Activated CD8-positive, alpha-beta T cell treated with anti-CD3 and anti-CD28 coated beads for 36 hours (primary cell): ENCODE measurements around the gene ADIG. TPM values are rescaled to one million over a fixed set of nuclear protein-coding genes. Genes with fewer than 3 reads are reported as not detected.
"Not testable (repeated sequence)": the region's sequence is repeated elsewhere in the genome, so short reads cannot be mapped to it uniquely, and the experiment has no call there.

ENCODE experiments used
- ATAC-seq: fragments of 200-7000 bp; cut with Tn5 transposase; one replicate; pipeline ENCODE4 v1.10.0; 2021; ENCODE audit warnings: mild to moderate bottlenecking, moderate library complexity
- CTCF ChIA-PET: fragments of 350-600 bp; sonication (Branson Sonifier 250); formaldehyde crosslinking; loops from one replicate; lab custom pipeline; 2021; ENCODE audit warnings: antibody characterized with exemption; lab: Charles Lee
- POLR2A ChIA-PET: fragments of 350-600 bp; sonication (Branson Sonifier 250); formaldehyde crosslinking; loops from one replicate; lab custom pipeline; 2021; ENCODE audit warnings: antibody characterized with exemption; lab: Charles Lee
- DNase-seq: peaks from one replicate; pipeline ENCODE4 v3.0.0-alpha.2; 2020
- H3K27ac Mint-ChIP-seq: one replicate; pipeline ENCODE4 v1.8.0; 2021; ENCODE audit warnings: mild to moderate bottlenecking, mixed read lengths
- H3K27me3 Mint-ChIP-seq: one replicate; pipeline ENCODE4 v1.8.0; 2021; ENCODE audit warnings: mixed read lengths
- H3K36me3 Mint-ChIP-seq: one replicate; pipeline ENCODE4 v1.8.0; 2021; ENCODE audit warnings: low read depth, mixed read lengths
- H3K4me1 Mint-ChIP-seq: one replicate; pipeline ENCODE4 v1.8.0; 2021; ENCODE audit warnings: low read depth, mixed read lengths
- H3K4me3 Mint-ChIP-seq: one replicate; pipeline ENCODE4 v1.8.0; 2021; ENCODE audit warnings: mild to moderate bottlenecking, moderate library complexity, mixed read lengths
- H3K9me3 Mint-ChIP-seq: one replicate; pipeline ENCODE4 v1.8.0; 2021; ENCODE audit warnings: mixed read lengths
- CTCF ChIP-seq: fragments of 200-600 bp; IDR thresholded peaks from one replicate; pipeline ENCODE4 v1.8.0; 2022; ENCODE audit warnings: antibody characterized with exemption, mild to moderate bottlenecking
- intact Hi-C: fragments of 100-400 bp; cut with micrococcal nuclease; formaldehyde crosslinking; loops from one replicate; pipeline ENCODE4 v1.10.0; 2022
- total RNA-seq, 2 experiments: library from RNA; stranded (reverse); gene quantifications; one replicate each; pipeline ENCODE4 v1.2.3, GENCODE V29; 2021

ADIG gene
- total RNA-seq, 2 experiments from 2014 or later: not detected

- POLR2A ChIA-PET: no interaction called here
- CTCF ChIA-PET: no interaction called here
- no peaks in the 10 kb centered on the region for H3K4me1 Mint-ChIP-seq
Measured at GRCh38 chr20:38591474-38592410, 10.7 kb downstream of the ADIG start.

GRCh38 chr20:38592411-38592790 is 11.4 kb downstream of the ADIG start:
- H3K9me3 Mint-ChIP-seq, H3K4me1 Mint-ChIP-seq, POLR2A ChIA-PET, H3K4me3 Mint-ChIP-seq, intact Hi-C loops, CTCF ChIA-PET, H3K27me3 Mint-ChIP-seq, H3K27ac Mint-ChIP-seq, ATAC-seq, DNase-seq, H3K36me3 Mint-ChIP-seq: not testable (repeated sequence)

More at GRCh38 chr20:38591474-38592410, 10.7 kb downstream of the ADIG start:
- TF ChIP-seq CTCF: no peak
- DNase-seq (no peak), ATAC-seq (no peak)
- Mint-ChIP-seq H3K9me3 (no peaks in the 10 kb centered on the region), H3K27ac (no peak overlapping the region), H3K27me3 (peaks cover 3% of the 10 kb centered on the region), H3K4me3 (no peak overlapping the region), H3K36me3 (no peaks in the 10 kb centered on the region)
- intact Hi-C loops: no loop called here

- H3K4me3 Mint-ChIP-seq, H3K27ac Mint-ChIP-seq, H3K9me3 Mint-ChIP-seq, H3K36me3 Mint-ChIP-seq, H3K4me1 Mint-ChIP-seq, CTCF ChIA-PET, ATAC-seq, H3K27me3 Mint-ChIP-seq, POLR2A ChIA-PET, DNase-seq, intact Hi-C loops: not testable (repeated sequence)
Measured at GRCh38 chr20:38594281-38594680, 13.3 kb downstream of the ADIG start.

- H3K27me3 Mint-ChIP-seq: peaks cover 11% of the 10 kb centered on the region
- H3K4me3 Mint-ChIP-seq, POLR2A ChIA-PET, intact Hi-C loops, ATAC-seq, DNase-seq, H3K9me3 Mint-ChIP-seq, H3K36me3 Mint-ChIP-seq, H3K4me1 Mint-ChIP-seq, CTCF ChIA-PET, H3K27ac Mint-ChIP-seq: not testable (repeated sequence)
Measured at GRCh38 chr20:38595886-38596285, 14.9 kb downstream of the ADIG start.

GRCh38 chr20:38599410-38599882 is 18.4 kb downstream of the ADIG start:
- peaks cover 10% of the 10 kb centered on the region for H3K4me1 Mint-ChIP-seq
- H3K27me3 Mint-ChIP-seq: peaks cover 36% of the 10 kb centered on the region
- no peak for TF ChIP-seq CTCF
- ChIA-PET CTCF (no interaction called here), POLR2A (no interaction called here)
- no peak overlapping the region for H3K4me3 Mint-ChIP-seq
- H3K36me3 Mint-ChIP-seq: no peaks in the 10 kb centered on the region
- H3K9me3 Mint-ChIP-seq: no peaks in the 10 kb centered on the region
- H3K27ac Mint-ChIP-seq: no peak overlapping the region
- DNase-seq (no peak), ATAC-seq (no peak)
- intact Hi-C loops: no loop called here

GRCh38 chr20:38600057-38600456 is 19.1 kb downstream of the ADIG start:
- H3K4me3 Mint-ChIP-seq: no peak overlapping the region
- ChIA-PET CTCF (no interaction called here), POLR2A (interaction anchor here (0.6 kb wide), 1 partner anchor 74 kb away, joined by 4 read pairs; no protein-coding TSS in a partner anchor)
- DNase-seq (no peak), ATAC-seq (no peak)
- intact Hi-C loops: no loop called here
- H3K27me3 Mint-ChIP-seq: peaks cover 38% of the 10 kb centered on the region
- no peak overlapping the region for H3K27ac Mint-ChIP-seq
- no peaks in the 10 kb centered on the region for H3K9me3 Mint-ChIP-seq
- no peak for TF ChIP-seq CTCF
- H3K4me1 Mint-ChIP-seq: peaks cover 10% of the 10 kb centered on the region
- H3K36me3 Mint-ChIP-seq: no peaks in the 10 kb centered on the region
